Measurements from ENCODE around the gene SLC39A10. TPM values are rescaled to one million over a fixed set of nuclear protein-coding genes. Genes with fewer than 3 reads are reported as not detected.

The SLC39A10 gene
- total and polyA plus RNA-seq, 10 of the 15 experiments (the other 5 are each of a cell fraction or from before 2014, with no cell fraction given), result 2.0 to 23.6 (median 7.9) TPM

DNA sequence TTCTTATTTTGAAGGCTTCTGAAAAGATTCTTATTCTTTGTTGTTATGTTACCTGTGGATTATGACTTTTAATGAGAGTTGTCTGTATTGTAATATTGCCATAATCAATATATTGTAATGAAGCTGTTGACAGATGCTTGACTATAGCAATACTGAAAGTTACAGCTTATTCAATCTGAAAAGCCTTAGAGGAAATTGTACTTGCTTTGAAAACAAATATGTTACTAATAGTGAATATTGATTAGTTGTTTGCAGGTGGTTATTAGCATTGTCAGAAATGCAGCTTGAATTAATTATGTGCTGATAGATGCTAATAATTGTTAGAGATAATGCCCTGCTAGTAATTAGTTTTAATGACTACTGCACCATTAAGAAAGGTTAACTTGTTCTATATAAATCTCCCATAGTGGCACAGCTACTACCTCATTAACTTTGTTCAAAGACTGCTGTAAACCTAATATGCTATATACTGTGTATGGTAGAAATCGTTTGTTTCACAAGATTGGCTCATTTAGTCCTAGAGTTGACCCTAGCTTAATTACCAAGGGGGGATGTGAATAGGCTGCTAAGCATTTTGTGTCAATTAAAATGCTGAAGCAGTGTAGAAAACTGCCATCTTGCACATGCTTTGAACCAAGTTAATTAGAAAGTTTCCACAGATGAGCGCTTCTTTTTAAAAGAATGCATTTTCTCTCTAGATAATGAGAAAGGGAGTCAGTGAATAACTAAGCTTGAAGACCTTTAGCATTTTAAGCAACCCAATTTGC, 30.5 kb downstream of the SLC39A10 start:
- Histone ChIP-seq H3K4me1 (ENCODE audit: control insufficient read depth, insufficient read depth, low read length) (no peaks in the 10 kb centered on the region), H3K9me3 (replicated peaks; ENCODE audit: control insufficient read depth, insufficient read depth, low read length) (no peaks in the 10 kb centered on the region), H2AFZ (ENCODE audit: control insufficient read depth, low read depth, low read length) (no peak overlapping the region), H4K20me1 (ENCODE audit: control insufficient read depth, insufficient read depth) (no peaks in the 10 kb centered on the region), H3K27ac (ENCODE audit: control insufficient read depth, insufficient read depth) (no peak overlapping the region), H3K4me3 (no peak overlapping the region), H3K36me3 (ENCODE audit: control insufficient read depth in 2 of 2, insufficient read depth in 2 of 2, low read length in 1 of 2) (no peaks in the 10 kb centered on the region), H3K9ac (ENCODE audit: control insufficient read depth, insufficient read depth, low read length) (no peak overlapping the region), H3K79me2 (ENCODE audit: control insufficient read depth, insufficient read depth, low read length) (no peaks in the 10 kb centered on the region), H3K4me2 (ENCODE audit: control insufficient read depth, insufficient read depth) (no peak overlapping the region), H3K27me3 (replicated peaks in 1 of 2; ENCODE audit: control insufficient read depth in 2 of 2, insufficient read depth in 2 of 2, low read length in 1 of 2) (no peaks in the 10 kb centered on the region)
- FAIRE-seq (no peak), ATAC-seq (peak; percentile 75), DNase-seq (ENCODE audit: low read depth, low spot score) (peak; percentile 30)
- RAD21 ChIA-PET (ENCODE audit: unreplicated experiment), result interaction anchor here (1.1 to 3.0 kb wide), 5 partner anchors 20 to 190 kb away, joined by 3 to 11 read pairs (median 4); no protein-coding TSS in a partner anchor
- WGBS (ENCODE audit: insufficient coverage, insufficient replicate concordance, low lambda C conversion rate, missing lambda C conversion rate), result 70% methylated on average over 2 of the region's 2 CpGs
- BruUV-seq (replicated peaks), result no TSS peak
- in situ Hi-C loops (cut with MboI) (no loop called here), intact Hi-C loops (cut with micrococcal nuclease; ENCODE audit: unreplicated experiment) (no loop called here)
- SMC1A ChIA-PET (ENCODE audit: uncharacterized antibody, unreplicated experiment), result interaction anchor here (0.7 to 4.4 kb wide), 17 partner anchors 9 to 380 kb away, joined by 3 to 18 read pairs (median 4); no protein-coding TSS in a partner anchor
- CTCF ChIA-PET, result interaction anchor here (0.6 to 2.2 kb wide), 10 partner anchors 9 to 1375 kb away, joined by 3 to 10 read pairs (median 4); partner anchors contain the start of gene DNAH7
- POLR2A ChIA-PET, result interaction anchor here (0.6 to 1.4 kb wide), 2 partner anchors 8 to 111 kb away, joined by 3 read pairs; no protein-coding TSS in a partner anchor
- TF ChIP-seq, protein P1, sequence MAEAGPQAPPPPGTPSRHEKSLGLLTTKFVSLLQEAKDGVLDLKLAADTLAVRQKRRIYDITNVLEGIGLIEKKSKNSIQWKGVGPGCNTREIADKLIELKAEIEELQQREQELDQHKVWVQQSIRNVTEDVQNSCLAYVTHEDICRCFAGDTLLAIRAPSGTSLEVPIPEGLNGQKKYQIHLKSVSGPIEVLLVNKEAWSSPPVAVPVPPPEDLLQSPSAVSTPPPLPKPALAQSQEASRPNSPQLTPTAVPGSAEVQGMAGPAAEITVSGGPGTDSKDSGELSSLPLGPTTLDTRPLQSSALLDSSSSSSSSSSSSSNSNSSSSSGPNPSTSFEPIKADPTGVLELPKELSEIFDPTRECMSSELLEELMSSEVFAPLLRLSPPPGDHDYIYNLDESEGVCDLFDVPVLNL (IDR thresholded peaks at IDR 0.05; ENCODE audit: low read depth, low read length), result no peak
- TF ChIP-seq NRF1 (conservative IDR thresholded peaks at IDR 0.05; ENCODE audit: low read depth, low read length) (no peak), ZNF274 (IDR thresholded peaks at IDR 0.05; ENCODE audit: insufficient read depth, insufficient read length) (no peak), IKZF1 (conservative IDR thresholded peaks at IDR 0.05) (no peak), BMI1 (IDR thresholded peaks at IDR 0.05; ENCODE audit: borderline replicate concordance) (0 out of 2 replicates have a peak, but pooled peaks have one; percentile 14), MTA2 (IDR thresholded peaks at IDR 0.05; ENCODE audit: low read depth) (peak; percentile 100), CREB1 (IDR thresholded peaks at IDR 0.05; ENCODE audit: low read depth) (no peak), HDGF (IDR thresholded peaks at IDR 0.05) (no peak), ZNF217 (IDR thresholded peaks at IDR 0.05) (0 out of 2 replicates have a peak, but pooled peaks have one; percentile 39), DPF2 (IDR thresholded peaks at IDR 0.05) (peak; percentile 39; the same call in 1 of the 2 replicates), STAT3 (IDR thresholded peaks at IDR 0.05; ENCODE audit: low read depth, low read length) (no peak), MYC (IDR thresholded peaks at IDR 0.05; ENCODE audit: insufficient read depth, insufficient read length, insufficient replicate concordance, low read length, severe bottlenecking) (no peak), CHD4 (IDR thresholded peaks at IDR 0.05) (no peak), PAX5 (IDR thresholded peaks at IDR 0.05; ENCODE audit: borderline replicate concordance, low read depth, low read length) (no peak), ETV6 (conservative IDR thresholded peaks at IDR 0.05 in 1 of 2, IDR thresholded peaks at IDR 0.05 in 1 of 2; ENCODE audit: borderline replicate concordance in 1 of 2, low read depth in 1 of 2) (no peak), BHLHE40 (IDR thresholded peaks at IDR 0.05; ENCODE audit: borderline replicate concordance in 1 of 2, low read depth in 2 of 2, low read length in 1 of 2) (peak in 1 of 2 experiments; percentile 67; a peak in 1 of 4 replicates)
- TF ChIP-seq, protein P2, sequence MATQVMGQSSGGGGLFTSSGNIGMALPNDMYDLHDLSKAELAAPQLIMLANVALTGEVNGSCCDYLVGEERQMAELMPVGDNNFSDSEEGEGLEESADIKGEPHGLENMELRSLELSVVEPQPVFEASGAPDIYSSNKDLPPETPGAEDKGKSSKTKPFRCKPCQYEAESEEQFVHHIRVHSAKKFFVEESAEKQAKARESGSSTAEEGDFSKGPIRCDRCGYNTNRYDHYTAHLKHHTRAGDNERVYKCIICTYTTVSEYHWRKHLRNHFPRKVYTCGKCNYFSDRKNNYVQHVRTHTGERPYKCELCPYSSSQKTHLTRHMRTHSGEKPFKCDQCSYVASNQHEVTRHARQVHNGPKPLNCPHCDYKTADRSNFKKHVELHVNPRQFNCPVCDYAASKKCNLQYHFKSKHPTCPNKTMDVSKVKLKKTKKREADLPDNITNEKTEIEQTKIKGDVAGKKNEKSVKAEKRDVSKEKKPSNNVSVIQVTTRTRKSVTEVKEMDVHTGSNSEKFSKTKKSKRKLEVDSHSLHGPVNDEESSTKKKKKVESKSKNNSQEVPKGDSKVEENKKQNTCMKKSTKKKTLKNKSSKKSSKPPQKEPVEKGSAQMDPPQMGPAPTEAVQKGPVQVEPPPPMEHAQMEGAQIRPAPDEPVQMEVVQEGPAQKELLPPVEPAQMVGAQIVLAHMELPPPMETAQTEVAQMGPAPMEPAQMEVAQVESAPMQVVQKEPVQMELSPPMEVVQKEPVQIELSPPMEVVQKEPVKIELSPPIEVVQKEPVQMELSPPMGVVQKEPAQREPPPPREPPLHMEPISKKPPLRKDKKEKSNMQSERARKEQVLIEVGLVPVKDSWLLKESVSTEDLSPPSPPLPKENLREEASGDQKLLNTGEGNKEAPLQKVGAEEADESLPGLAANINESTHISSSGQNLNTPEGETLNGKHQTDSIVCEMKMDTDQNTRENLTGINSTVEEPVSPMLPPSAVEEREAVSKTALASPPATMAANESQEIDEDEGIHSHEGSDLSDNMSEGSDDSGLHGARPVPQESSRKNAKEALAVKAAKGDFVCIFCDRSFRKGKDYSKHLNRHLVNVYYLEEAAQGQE (IDR thresholded peaks at IDR 0.05; ENCODE audit: low read depth, low read length), result no peak
- TF ChIP-seq, protein P3, sequence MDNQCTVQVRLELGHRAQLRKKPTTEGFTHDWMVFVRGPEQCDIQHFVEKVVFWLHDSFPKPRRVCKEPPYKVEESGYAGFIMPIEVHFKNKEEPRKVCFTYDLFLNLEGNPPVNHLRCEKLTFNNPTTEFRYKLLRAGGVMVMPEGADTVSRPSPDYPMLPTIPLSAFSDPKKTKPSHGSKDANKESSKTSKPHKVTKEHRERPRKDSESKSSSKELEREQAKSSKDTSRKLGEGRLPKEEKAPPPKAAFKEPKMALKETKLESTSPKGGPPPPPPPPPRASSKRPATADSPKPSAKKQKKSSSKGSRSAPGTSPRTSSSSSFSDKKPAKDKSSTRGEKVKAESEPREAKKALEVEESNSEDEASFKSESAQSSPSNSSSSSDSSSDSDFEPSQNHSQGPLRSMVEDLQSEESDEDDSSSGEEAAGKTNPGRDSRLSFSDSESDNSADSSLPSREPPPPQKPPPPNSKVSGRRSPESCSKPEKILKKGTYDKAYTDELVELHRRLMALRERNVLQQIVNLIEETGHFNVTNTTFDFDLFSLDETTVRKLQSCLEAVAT (IDR thresholded peaks at IDR 0.05), result no peak

All from GM12878 (cell line).